Measurements from ENCODE around the gene CBX3.
"Not testable (repeated sequence)": the region's sequence is repeated elsewhere in the genome, so short reads cannot be mapped to it uniquely, and the experiment has no call there.

The CBX3 gene

GRCh38 chr7:26188957-26189541 is 12.5 kb upstream of the CBX3 start:
- DNase-seq = no peak

GRCh38 chr7:26189697-26190096 is 11.8 kb upstream of the CBX3 start:
- no peak for DNase-seq

- no peak for DNase-seq
Observed at GRCh38 chr7:26190417-26190869, 11.1 kb upstream of the CBX3 start.

GRCh38 chr7:26191233-26191973 is 10.1 kb upstream of the CBX3 start:
- no peak for DNase-seq

- DNase-seq = no peak
Observed at GRCh38 chr7:26191974-26192479, 9.5 kb upstream of the CBX3 start.

GRCh38 chr7:26192485-26193087 is 9.0 kb upstream of the CBX3 start:
- DNase-seq = no peak

- no peak for DNase-seq
Observed at GRCh38 chr7:26193432-26194207, 7.9 kb upstream of the CBX3 start.

- DNase-seq = not testable (repeated sequence)
Observed at GRCh38 chr7:26194764-26195163, 6.8 kb upstream of the CBX3 start.

GRCh38 chr7:26195182-26195581 is 6.4 kb upstream of the CBX3 start:
- DNase-seq = no peak

GRCh38 chr7:26195867-26196657 is 5.5 kb upstream of the CBX3 start:
- DNase-seq = no peak

- DNase-seq = no peak
Observed at GRCh38 chr7:26197153-26198115, 4.1 kb upstream of the CBX3 start.

GRCh38 chr7:26198133-26198780 is 3.3 kb upstream of the CBX3 start:
- DNase-seq = peak; percentile 38

GRCh38 chr7:26198781-26199169 is 2.8 kb upstream of the CBX3 start:
- no peak for DNase-seq

- no peak for DNase-seq
Observed at GRCh38 chr7:26199301-26200037, 2.1 kb upstream of the CBX3 start.

- peak; percentile 44 for DNase-seq
Observed at GRCh38 chr7:26200038-26200443, 1.5 kb upstream of the CBX3 start.

GRCh38 chr7:26200444-26201246 is 900 bp upstream of the CBX3 start, which contains the start of gene HNRNPA2B1:
Gene HNRNPA2B1, minus strand, starts transcription at chr7:26200746. Its CDS starts 169 bp downstream, at chr7:26200577.
- peak; percentile 99 for DNase-seq

- peak; percentile 38 for DNase-seq
Observed at GRCh38 chr7:26202019-26202990, 760 bp downstream of the CBX3 start.

- DNase-seq = no peak
Observed at GRCh38 chr7:26203016-26203415, 1.5 kb downstream of the CBX3 start.
